Measurements from ENCODE around the gene GRK5.

- TF ChIP-seq EZH2 (IDR thresholded peaks at IDR 0.05; ENCODE audit: borderline replicate concordance, low read depth, low read length, poor library complexity, severe bottlenecking) (no peak), CTCF (conservative IDR thresholded peaks at IDR 0.05; ENCODE audit: low read depth, low read length) (no peak)
Measured at GRCh38 chr10:119242186-119242585, 34.8 kb downstream of the GRK5 start.
